Fibroblast of skin of scalp (primary cell): ENCODE data around the gene SDCCAG8.
"Not testable (repeated sequence)": the region's sequence is repeated elsewhere in the genome, so short reads cannot be mapped to it uniquely, and the experiment has no call there.

Source experiments
- DNase-seq: peaks from one replicate; pipeline ENCODE4 v3.0.0-alpha.2; 2013

SDCCAG8 gene

DNA sequence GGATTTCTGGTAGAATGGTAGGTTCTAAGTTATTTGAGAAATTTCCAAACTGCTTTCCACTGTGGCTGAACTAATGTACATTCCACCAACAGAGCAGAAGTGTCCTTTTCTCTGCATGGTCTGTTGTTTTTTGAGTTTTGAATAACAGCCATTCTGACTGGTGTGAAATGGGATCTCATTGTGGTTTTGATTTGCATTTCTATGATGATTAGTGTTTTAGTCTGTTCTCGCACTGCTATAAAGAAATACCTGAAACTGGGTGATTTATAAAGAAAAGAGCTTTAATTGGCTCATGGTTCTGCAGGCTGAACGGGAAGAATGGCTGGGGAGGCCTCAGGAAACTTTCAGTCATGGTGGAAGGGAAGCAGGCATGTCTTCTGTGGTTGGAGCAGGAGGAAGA is 80.3 kb downstream of the SDCCAG8 start:
- no peak for DNase-seq

- DNase-seq: not testable (repeated sequence)
These were observed 83.0 kb downstream of the SDCCAG8 start for GRCh38 chr1:243338848-243339247.

GRCh38 chr1:243341074-243341473 is 85.2 kb downstream of the SDCCAG8 start:
- no peak for DNase-seq

DNA sequence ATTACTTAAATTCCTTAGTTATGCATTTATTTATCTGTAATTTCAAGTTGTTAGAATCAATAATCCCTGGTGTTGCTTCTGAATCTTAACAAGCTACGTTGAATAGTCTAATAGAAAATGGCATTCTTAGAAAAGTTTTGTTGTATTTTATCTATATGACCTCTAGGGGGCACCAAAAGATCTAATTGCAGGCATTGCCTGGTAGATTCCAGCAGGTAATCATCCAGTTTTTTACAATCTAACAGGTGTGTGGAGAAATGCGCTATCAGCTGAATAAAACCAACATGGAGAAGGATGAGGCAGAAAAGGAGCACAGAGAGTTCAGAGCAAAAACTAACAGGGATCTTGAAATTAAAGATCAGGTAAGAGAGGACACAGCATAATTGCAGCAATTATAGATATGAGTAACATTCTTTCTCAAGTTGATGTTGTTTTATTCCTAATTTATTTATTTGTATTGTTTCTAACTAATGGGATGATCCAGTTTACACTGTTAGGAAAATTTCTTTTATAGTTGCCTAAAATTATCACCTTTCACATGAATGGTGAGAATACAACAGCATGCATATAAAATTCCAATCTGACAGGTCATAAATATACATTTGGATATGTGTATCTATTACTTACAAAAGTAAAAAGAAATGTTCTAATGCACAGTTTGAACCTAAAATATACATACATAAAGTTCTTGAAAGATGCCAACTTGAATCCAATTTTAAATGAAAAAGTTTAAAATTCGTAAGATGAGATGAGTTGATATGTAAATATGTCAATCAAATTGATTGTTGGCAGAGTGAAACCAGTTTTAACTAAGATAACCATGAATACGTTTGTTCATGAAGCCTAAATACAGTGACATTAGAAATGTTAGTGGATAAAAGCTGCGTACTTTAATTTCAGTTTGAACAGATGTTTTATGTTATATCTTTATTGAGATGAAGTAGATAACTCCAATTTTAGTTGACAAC is 88.4 kb downstream of the SDCCAG8 start:
- peak; percentile 39 for DNase-seq

GRCh38 chr1:243345205-243345604 is 89.4 kb downstream of the SDCCAG8 start:
- DNase-seq: peak; percentile 35

DNA sequence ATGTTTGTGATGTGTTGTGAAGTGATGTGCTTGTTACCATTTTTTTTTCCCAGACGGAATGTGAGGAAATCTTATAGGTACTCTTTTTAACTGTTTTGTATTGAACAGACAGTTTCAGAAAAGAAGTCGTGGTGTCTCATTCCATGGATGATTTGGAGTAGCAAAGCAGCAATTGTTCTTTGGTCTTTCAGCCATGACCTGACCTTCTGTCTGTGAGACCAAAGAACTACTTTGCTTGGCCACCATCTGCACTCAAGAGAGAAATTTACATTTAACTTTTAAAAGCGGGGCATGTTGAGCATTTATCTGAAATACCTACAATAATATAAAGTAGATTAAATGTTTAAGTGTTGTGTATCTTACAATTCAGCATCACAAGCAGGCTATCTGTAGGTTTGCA is 90.2 kb downstream of the SDCCAG8 start:
- DNase-seq: no peak

- no peak for DNase-seq
These were observed 90.6 kb downstream of the SDCCAG8 start for GRCh38 chr1:243346468-243346867.

GRCh38 chr1:243348331-243348730 is 92.5 kb downstream of the SDCCAG8 start:
- no peak for DNase-seq

DNA sequence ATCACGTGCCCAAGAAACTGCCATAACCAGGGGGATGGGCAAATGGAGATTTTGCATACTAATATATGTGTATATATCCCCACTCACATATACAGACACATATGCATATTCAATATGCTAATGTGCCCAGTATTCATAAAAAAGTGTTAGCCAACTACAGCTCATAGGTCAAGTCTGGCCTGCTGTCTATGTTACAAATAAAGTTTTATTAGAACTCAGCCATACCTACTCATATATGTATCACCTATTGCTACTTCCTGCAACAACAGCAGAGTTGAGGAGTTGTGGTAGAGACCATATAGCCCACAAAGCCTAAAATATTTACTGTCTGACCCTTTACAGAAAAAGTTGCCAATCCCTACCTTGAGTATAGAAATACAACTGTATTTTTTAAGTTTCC is 93.3 kb downstream of the SDCCAG8 start:
- DNase-seq: no peak

GRCh38 chr1:243351337-243351736 is 95.5 kb downstream of the SDCCAG8 start:
- no peak for DNase-seq

DNA sequence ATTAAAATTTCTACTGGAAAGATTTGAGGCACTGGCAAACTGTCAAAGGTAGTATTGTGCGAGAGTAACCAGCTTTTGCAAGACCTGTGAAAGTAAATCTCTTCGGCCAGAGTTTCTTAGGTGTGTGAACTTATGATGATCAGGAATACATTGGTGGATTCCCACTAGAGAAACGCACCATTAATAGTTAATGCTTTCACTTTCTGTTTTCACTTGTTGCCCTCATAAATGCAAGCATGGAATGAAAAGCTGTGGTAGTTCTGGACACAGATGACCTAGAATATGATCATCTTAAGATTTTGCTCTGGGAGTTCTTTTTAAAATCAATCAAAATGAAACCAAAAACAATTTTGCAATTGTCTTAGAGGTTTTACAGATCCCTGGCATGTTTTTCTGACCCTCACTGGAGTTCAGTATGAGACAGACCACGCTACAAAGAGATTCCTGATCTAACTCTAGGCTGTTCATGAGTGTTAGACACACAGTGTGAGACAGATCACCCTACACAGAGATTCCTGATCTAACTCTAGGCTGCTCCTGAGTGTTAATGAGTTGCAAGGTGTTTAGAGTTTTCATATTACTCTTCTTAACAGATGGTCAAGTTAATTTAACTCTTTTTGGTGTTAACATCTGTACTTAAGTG is 98.8 kb downstream of the SDCCAG8 start:
- no peak for DNase-seq

- DNase-seq: no peak
These were observed 108.0 kb downstream of the SDCCAG8 start for GRCh38 chr1:243363832-243364231.

DNA sequence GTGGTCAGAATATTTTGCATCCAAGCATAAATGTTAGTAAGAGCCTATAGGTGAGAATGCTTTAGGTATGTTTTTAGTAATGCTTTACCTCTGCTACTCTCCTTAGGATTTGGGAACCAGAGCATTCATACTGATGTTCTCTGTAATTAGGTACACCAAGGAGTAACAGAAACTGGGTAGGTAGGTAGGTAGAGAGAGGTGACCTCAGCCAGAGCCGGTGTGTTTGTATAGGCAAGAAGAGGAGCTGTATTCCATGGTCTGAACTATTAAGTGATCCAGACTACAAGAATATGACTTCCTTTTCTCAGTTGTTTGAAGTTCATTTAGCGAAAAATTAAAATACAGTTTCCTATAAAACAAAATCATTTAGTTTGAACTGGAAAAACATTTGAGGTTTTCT is 108.5 kb downstream of the SDCCAG8 start:
- DNase-seq: no peak

DNA sequence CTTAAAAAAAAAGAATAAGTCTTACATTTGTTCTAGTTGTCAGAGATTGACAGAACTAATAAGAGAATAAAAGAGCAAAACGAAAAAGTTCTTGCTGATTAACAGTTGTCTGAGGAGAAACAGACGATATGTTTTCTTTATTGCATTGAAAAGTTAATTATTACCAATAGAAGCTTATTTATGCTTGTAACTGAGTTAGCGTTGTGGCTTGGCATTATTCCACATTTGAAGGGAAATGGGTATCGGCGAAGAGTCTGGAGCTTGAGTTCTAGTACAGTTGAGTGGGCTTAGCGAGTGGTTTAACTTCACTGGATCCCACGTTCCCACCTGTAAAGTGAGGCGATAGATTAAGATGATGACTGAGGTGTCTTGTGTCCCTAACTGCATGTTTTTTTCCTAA is 109.0 kb downstream of the SDCCAG8 start:
- no peak for DNase-seq

DNA sequence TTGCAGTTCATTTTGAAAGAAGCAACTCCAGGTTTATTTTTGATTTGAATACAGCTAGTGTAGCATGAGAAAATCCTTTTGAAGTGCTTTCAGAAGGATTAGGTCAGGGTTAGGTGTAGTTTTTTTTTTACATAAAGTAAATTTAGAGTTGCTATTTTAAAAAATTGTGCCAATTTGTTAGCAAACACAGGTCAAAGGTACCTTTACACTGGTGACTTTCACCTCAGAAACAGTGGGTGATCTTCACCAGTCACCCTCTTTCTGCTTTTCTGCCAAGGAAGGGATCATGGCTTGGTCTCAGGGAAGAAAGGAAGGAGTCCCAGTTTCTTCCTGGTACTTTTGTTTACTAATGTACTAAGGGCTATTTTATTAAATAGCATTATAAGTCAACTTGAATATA is 111.5 kb downstream of the SDCCAG8 start:
- DNase-seq: no peak

GRCh38 chr1:243374412-243374811 is 118.6 kb downstream of the SDCCAG8 start:
- no peak for DNase-seq

GRCh38 chr1:243375596-243375995 is 119.8 kb downstream of the SDCCAG8 start:
- no peak for DNase-seq

GRCh38 chr1:243378669-243379068 is 122.8 kb downstream of the SDCCAG8 start:
- DNase-seq: no peak

DNA sequence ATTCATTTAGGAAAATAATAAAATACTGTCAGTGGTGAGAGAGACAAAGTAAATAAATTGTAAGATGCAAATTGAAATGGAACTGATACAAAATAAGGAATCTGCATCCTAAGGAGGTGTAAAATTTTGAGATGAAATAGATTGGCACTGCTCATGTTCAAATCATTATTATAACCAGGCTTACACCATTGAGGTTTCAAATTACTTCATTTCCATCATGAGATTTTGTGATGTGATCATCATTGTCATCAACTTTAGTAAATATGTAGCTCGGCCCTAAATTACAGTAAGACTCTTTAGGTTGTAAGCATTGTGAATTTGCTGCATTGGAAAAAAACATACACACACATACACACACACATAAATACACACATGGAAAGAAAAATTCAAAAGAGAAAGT is 123.4 kb downstream of the SDCCAG8 start:
- no peak for DNase-seq

DNA sequence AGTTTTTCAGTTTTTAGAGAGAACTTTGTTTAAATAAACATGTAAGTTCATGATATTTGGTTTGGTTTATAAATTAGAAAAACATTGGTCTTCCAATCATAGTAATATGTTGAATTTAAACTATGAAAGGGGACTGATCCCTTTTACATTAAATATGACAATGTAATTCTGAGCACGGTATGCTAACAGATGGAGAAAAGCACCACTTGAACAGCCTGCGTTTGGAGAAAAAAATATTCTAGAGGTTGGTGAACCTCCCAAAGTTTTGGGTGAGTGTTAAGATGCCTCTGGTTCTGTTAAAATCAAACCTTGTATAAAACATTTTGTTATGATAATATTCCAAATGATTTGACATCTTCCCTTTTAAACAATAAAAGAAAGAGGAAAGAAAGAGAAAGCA is 123.9 kb downstream of the SDCCAG8 start:
- no peak for DNase-seq

- DNase-seq: no peak
These were observed 132.4 kb downstream of the SDCCAG8 start for GRCh38 chr1:243388276-243388675.

- DNase-seq: no peak
These were observed 134.4 kb downstream of the SDCCAG8 start for GRCh38 chr1:243390162-243390791.

DNA sequence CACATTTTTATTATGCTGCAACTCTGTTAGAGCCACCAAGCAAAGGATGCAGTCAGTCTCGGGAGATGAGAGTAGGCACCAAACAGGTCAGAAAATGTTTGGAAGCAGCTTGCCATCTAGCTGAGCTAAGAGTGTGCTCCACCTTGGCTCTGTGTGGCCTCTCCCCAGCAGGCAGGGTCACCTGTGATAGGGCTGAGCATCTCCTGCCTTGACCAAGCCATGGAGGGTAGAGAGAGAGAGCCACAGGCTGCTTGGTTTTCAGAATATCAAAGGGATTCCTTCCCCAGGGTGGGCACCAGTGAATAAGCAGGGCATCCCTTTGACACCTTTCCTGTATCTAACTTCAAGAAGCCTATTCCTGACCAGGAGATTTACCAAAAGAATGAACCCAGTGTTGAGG is 135.5 kb downstream of the SDCCAG8 start:
- no peak for DNase-seq

DNA sequence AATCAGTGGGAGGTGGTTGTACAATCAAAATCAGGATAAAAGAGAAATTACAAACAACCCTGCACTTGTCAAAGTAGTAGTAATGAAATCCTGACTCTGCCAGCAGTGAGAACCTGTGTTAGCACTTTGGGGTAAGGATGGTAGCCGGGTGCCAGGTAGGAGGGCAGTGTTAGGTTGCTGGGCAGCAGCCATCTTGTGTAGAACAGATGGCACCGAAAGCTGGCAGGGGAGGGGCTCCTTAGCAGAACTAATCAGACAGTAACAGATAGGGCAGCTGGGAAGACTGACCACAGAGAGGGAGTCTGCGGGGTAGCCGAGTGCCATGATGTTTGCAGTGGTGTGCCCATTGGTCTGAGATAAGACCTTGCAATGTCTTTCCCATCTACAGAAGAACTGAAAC is 137.3 kb downstream of the SDCCAG8 start:
- no peak for DNase-seq
